PC-9 (cell line): ENCODE data around the gene PLXNC1.

Experiments
- EZH2 ChIP-seq: fragments of 200-600 bp; sonication (generic); IDR thresholded peaks from 2 replicates; pipeline ENCODE4 v1.8.0; 2017; ENCODE audit warnings: antibody characterized with exemption, low read depth
- TF ChIP-seq, protein P1 (sequence below): fragments of 200-600 bp; sonication (generic); conservative IDR thresholded peaks from 2 replicates; pipeline ENCODE4 v1.6.1; 2017; ENCODE audit warnings: mixed run types, antibody characterized with exemption, mild to moderate bottlenecking, moderate library complexity

GRCh38 chr12:94329366-94329765 lies 181.0 kb downstream of the PLXNC1 start:
- TF ChIP-seq, protein P1, sequence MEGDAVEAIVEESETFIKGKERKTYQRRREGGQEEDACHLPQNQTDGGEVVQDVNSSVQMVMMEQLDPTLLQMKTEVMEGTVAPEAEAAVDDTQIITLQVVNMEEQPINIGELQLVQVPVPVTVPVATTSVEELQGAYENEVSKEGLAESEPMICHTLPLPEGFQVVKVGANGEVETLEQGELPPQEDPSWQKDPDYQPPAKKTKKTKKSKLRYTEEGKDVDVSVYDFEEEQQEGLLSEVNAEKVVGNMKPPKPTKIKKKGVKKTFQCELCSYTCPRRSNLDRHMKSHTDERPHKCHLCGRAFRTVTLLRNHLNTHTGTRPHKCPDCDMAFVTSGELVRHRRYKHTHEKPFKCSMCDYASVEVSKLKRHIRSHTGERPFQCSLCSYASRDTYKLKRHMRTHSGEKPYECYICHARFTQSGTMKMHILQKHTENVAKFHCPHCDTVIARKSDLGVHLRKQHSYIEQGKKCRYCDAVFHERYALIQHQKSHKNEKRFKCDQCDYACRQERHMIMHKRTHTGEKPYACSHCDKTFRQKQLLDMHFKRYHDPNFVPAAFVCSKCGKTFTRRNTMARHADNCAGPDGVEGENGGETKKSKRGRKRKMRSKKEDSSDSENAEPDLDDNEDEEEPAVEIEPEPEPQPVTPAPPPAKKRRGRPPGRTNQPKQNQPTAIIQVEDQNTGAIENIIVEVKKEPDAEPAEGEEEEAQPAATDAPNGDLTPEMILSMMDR = no peak; the same call in 1 of the 2 replicates
- no peak for TF ChIP-seq EZH2
